ENCODE measurements around the gene LGALSL.
A peak's percentile ranks its signal among the peaks of the same experiment; 100 is the strongest.

LGALSL gene

GRCh38 chr2:64448041-64448426, 5.9 kb upstream of the LGALSL start:
- Histone ChIP-seq H3K4me1 (ENCODE audit: control insufficient read depth, insufficient read depth, low read length) (no peaks in the 10 kb centered on the region), H3K36me3 (ENCODE audit: control insufficient read depth, insufficient read depth, low read length) (no peaks in the 10 kb centered on the region), H3K27ac (ENCODE audit: low read depth, low read length) (no peak overlapping the region), H3K27me3 (ENCODE audit: control insufficient read depth, insufficient read depth, low read length) (no peaks in the 10 kb centered on the region), H3K9ac (ENCODE audit: low read length) (no peak overlapping the region), H3K4me3 (ENCODE audit: low read length) (no peak overlapping the region)

GRCh38 chr2:64451051-64451450, 2.9 kb upstream of the LGALSL start:
- no peak overlapping the region for H3K4me3 ChIP-seq (ENCODE audit: low read length)

GRCh38 chr2:64454386-64455332, 697 bp downstream of the LGALSL start:
- Histone ChIP-seq H3K27me3 (ENCODE audit: control insufficient read depth, insufficient read depth, low read length) (no peaks in the 10 kb centered on the region), H3K4me3 (ENCODE audit: low read length) (peak overlapping the region; percentile 70), H3K9ac (ENCODE audit: low read length) (peak overlapping the region; percentile 67), H3K36me3 (ENCODE audit: control insufficient read depth, insufficient read depth, low read length) (no peaks in the 10 kb centered on the region), H3K27ac (ENCODE audit: low read depth, low read length) (peak overlapping the region; percentile 93), H3K4me1 (ENCODE audit: control insufficient read depth, insufficient read depth, low read length) (peaks cover 5% of the 10 kb centered on the region)

More at GRCh38 chr2:64451051-64451450, 2.9 kb upstream of the LGALSL start:
- peaks cover 5% of the 10 kb centered on the region for H3K4me1 ChIP-seq (ENCODE audit: control insufficient read depth, insufficient read depth, low read length)
- H3K27ac ChIP-seq (ENCODE audit: low read depth, low read length): no peak overlapping the region
- H3K27me3 ChIP-seq (ENCODE audit: control insufficient read depth, insufficient read depth, low read length): no peaks in the 10 kb centered on the region
- H3K36me3 ChIP-seq (ENCODE audit: control insufficient read depth, insufficient read depth, low read length): no peaks in the 10 kb centered on the region
- no peak overlapping the region for H3K9ac ChIP-seq (ENCODE audit: low read length)

GRCh38 chr2:64455545-64455944, 1.6 kb downstream of the LGALSL start:
- peak overlapping the region; percentile 70 for H3K4me3 ChIP-seq (ENCODE audit: low read length)
- H3K4me1 ChIP-seq (ENCODE audit: control insufficient read depth, insufficient read depth, low read length): peaks cover 5% of the 10 kb centered on the region
- no peak overlapping the region for H3K9ac ChIP-seq (ENCODE audit: low read length)
- no peaks in the 10 kb centered on the region for H3K36me3 ChIP-seq (ENCODE audit: control insufficient read depth, insufficient read depth, low read length)
- H3K27ac ChIP-seq (ENCODE audit: low read depth, low read length): no peak overlapping the region
- no peaks in the 10 kb centered on the region for H3K27me3 ChIP-seq (ENCODE audit: control insufficient read depth, insufficient read depth, low read length)

- Histone ChIP-seq H3K4me3 (ENCODE audit: low read length) (no peak overlapping the region), H3K27ac (ENCODE audit: low read depth, low read length) (no peak overlapping the region), H3K4me1 (ENCODE audit: control insufficient read depth, insufficient read depth, low read length) (peaks cover 5% of the 10 kb centered on the region), H3K27me3 (ENCODE audit: control insufficient read depth, insufficient read depth, low read length) (no peaks in the 10 kb centered on the region), H3K9ac (ENCODE audit: low read length) (no peak overlapping the region), H3K36me3 (ENCODE audit: control insufficient read depth, insufficient read depth, low read length) (no peaks in the 10 kb centered on the region)
Observed at GRCh38 chr2:64456293-64456692, 2.3 kb downstream of the LGALSL start.

- H3K36me3 ChIP-seq (ENCODE audit: control insufficient read depth, insufficient read depth, low read length): no peaks in the 10 kb centered on the region
- H3K4me3 ChIP-seq (ENCODE audit: low read length): no peak overlapping the region
- H3K9ac ChIP-seq (ENCODE audit: low read length): no peak overlapping the region
- H3K27me3 ChIP-seq (ENCODE audit: control insufficient read depth, insufficient read depth, low read length): no peaks in the 10 kb centered on the region
- H3K4me1 ChIP-seq (ENCODE audit: control insufficient read depth, insufficient read depth, low read length): peaks cover 5% of the 10 kb centered on the region
- no peak overlapping the region for H3K27ac ChIP-seq (ENCODE audit: low read depth, low read length)
Observed at GRCh38 chr2:64457524-64457923, 3.6 kb downstream of the LGALSL start.

GRCh38 chr2:64459575-64459974, 5.6 kb downstream of the LGALSL start:
- H3K27me3 ChIP-seq (ENCODE audit: control insufficient read depth, insufficient read depth, low read length): no peaks in the 10 kb centered on the region
- H3K4me3 ChIP-seq (ENCODE audit: low read length): no peak overlapping the region
- no peaks in the 10 kb centered on the region for H3K4me1 ChIP-seq (ENCODE audit: control insufficient read depth, insufficient read depth, low read length)
- no peak overlapping the region for H3K9ac ChIP-seq (ENCODE audit: low read length)
- no peak overlapping the region for H3K27ac ChIP-seq (ENCODE audit: low read depth, low read length)
- no peaks in the 10 kb centered on the region for H3K36me3 ChIP-seq (ENCODE audit: control insufficient read depth, insufficient read depth, low read length)

- H3K9ac ChIP-seq (ENCODE audit: low read length): no peak overlapping the region
- H3K36me3 ChIP-seq (ENCODE audit: control insufficient read depth, insufficient read depth, low read length): no peaks in the 10 kb centered on the region
- no peaks in the 10 kb centered on the region for H3K27me3 ChIP-seq (ENCODE audit: control insufficient read depth, insufficient read depth, low read length)
- H3K27ac ChIP-seq (ENCODE audit: low read depth, low read length): no peak overlapping the region
- H3K4me3 ChIP-seq (ENCODE audit: low read length): no peak overlapping the region
- H3K4me1 ChIP-seq (ENCODE audit: control insufficient read depth, insufficient read depth, low read length): no peaks in the 10 kb centered on the region
Observed at GRCh38 chr2:64460330-64460729, 6.4 kb downstream of the LGALSL start.

GRCh38 chr2:64461271-64462058, 7.5 kb downstream of the LGALSL start:
- no peak overlapping the region for H3K4me3 ChIP-seq (ENCODE audit: low read length)
- H3K27ac ChIP-seq (ENCODE audit: low read depth, low read length): no peak overlapping the region
- no peaks in the 10 kb centered on the region for H3K4me1 ChIP-seq (ENCODE audit: control insufficient read depth, insufficient read depth, low read length)
- H3K36me3 ChIP-seq (ENCODE audit: control insufficient read depth, insufficient read depth, low read length): no peaks in the 10 kb centered on the region
- no peak overlapping the region for H3K9ac ChIP-seq (ENCODE audit: low read length)
- no peaks in the 10 kb centered on the region for H3K27me3 ChIP-seq (ENCODE audit: control insufficient read depth, insufficient read depth, low read length)

- Histone ChIP-seq H3K27me3 (ENCODE audit: control insufficient read depth, insufficient read depth, low read length) (no peaks in the 10 kb centered on the region), H3K9ac (ENCODE audit: low read length) (no peak overlapping the region), H3K27ac (ENCODE audit: low read depth, low read length) (no peak overlapping the region), H3K36me3 (ENCODE audit: control insufficient read depth, insufficient read depth, low read length) (no peaks in the 10 kb centered on the region), H3K4me3 (ENCODE audit: low read length) (no peak overlapping the region), H3K4me1 (ENCODE audit: control insufficient read depth, insufficient read depth, low read length) (no peaks in the 10 kb centered on the region)
Observed at GRCh38 chr2:64462171-64462570, 8.2 kb downstream of the LGALSL start.

- no peaks in the 10 kb centered on the region for H3K4me1 ChIP-seq (ENCODE audit: control insufficient read depth, insufficient read depth, low read length)
- H3K9ac ChIP-seq (ENCODE audit: low read length): no peak overlapping the region
- no peaks in the 10 kb centered on the region for H3K36me3 ChIP-seq (ENCODE audit: control insufficient read depth, insufficient read depth, low read length)
- no peaks in the 10 kb centered on the region for H3K27me3 ChIP-seq (ENCODE audit: control insufficient read depth, insufficient read depth, low read length)
- H3K27ac ChIP-seq (ENCODE audit: low read depth, low read length): no peak overlapping the region
- H3K4me3 ChIP-seq (ENCODE audit: low read length): no peak overlapping the region
Observed at GRCh38 chr2:64462940-64463700, 9.2 kb downstream of the LGALSL start.

- Histone ChIP-seq H3K4me1 (ENCODE audit: control insufficient read depth, insufficient read depth, low read length) (no peaks in the 10 kb centered on the region), H3K27ac (ENCODE audit: low read depth, low read length) (no peak overlapping the region), H3K27me3 (ENCODE audit: control insufficient read depth, insufficient read depth, low read length) (no peaks in the 10 kb centered on the region), H3K36me3 (ENCODE audit: control insufficient read depth, insufficient read depth, low read length) (no peaks in the 10 kb centered on the region), H3K9ac (ENCODE audit: low read length) (no peak overlapping the region), H3K4me3 (ENCODE audit: low read length) (no peak overlapping the region)
Observed at GRCh38 chr2:64463781-64464180, 9.8 kb downstream of the LGALSL start.

All from rectal smooth muscle tissue (tissue), 1 donor.